OCI-LY7 (cell line): Measurements from ENCODE around the gene FANCC. TPM values are rescaled to one million over a fixed set of nuclear protein-coding genes. Genes with fewer than 3 reads are reported as not detected.

Source experiments
- BruUV-seq: library from RNA; stranded (reverse); fragments of 400-500 nt; replicated peaks from 2 replicates; lab custom pipeline; 2021; lab: Mats Ljungman, UMichigan
- CTCF ChIA-PET: fragments of 300-600 bp; sonication (Branson Sonifier 250); formaldehyde crosslinking; loops from one replicate; lab custom pipeline; 2022; ENCODE audit warnings: antibody characterized with exemption; ENCODE audit not compliant: unreplicated experiment; lab: Charles Lee
- POLR2A ChIA-PET: fragments of 300-600 bp; sonication (Branson Sonifier 250); formaldehyde crosslinking; loops from one replicate; lab custom pipeline; 2022; ENCODE audit warnings: antibody characterized with exemption; lab: Charles Lee
- DNase-seq: peaks from one replicate; pipeline ENCODE4 v3.0.0-alpha.2; 2015; ENCODE audit warnings: low spot score
- H2AFZ ChIP-seq: fragments of 200-600 bp; sonication (generic), shearing (Covaris generic); 2 replicates; pipeline ENCODE4 v1.6.1; 2014; ENCODE audit warnings: mild to moderate bottlenecking, antibody characterized with exemption, low read length, moderate library complexity
- H3K27ac ChIP-seq: fragments of 200-600 bp; sonication (generic); 2 replicates; pipeline ENCODE4 v1.5.1; 2014; ENCODE audit warnings: mixed run types, low read depth, mild to moderate bottlenecking, moderate library complexity, low read length, inconsistent platforms; ENCODE audit not compliant: poor library complexity, severe bottlenecking
- H3K36me3 ChIP-seq: fragments of 200-600 bp; sonication (generic); 2 replicates; pipeline ENCODE4 v1.6.1; 2014; ENCODE audit warnings: mild to moderate bottlenecking, antibody characterized with exemption, low read length, moderate library complexity, mixed read lengths; ENCODE audit not compliant: insufficient read depth
- H3K4me1 ChIP-seq: fragments of 200-600 bp; sonication (generic); 2 replicates; pipeline ENCODE4 v1.5.1; 2014; ENCODE audit warnings: mild to moderate bottlenecking, low read length; ENCODE audit not compliant: insufficient read depth, poor library complexity, severe bottlenecking
- H3K4me2 ChIP-seq: fragments of 200-600 bp; sonication (generic); 2 replicates; pipeline ENCODE4 v1.6.1; 2014; ENCODE audit warnings: mild to moderate bottlenecking, low read length
- H3K4me3 ChIP-seq: fragments of 200-600 bp; sonication (generic); 2 replicates; pipeline ENCODE4 v1.5.1; 2014; ENCODE audit warnings: mild to moderate bottlenecking, low read depth, low read length; ENCODE audit not compliant: poor library complexity, severe bottlenecking
- H3K79me2 ChIP-seq: fragments of 200-600 bp; sonication (generic); 2 replicates; pipeline ENCODE4 v1.6.1; 2016; ENCODE audit warnings: low read depth, mild to moderate bottlenecking, low read length, moderate library complexity, mixed read lengths; ENCODE audit not compliant: insufficient read depth
- H3K9me2 ChIP-seq: fragments of 200-600 bp; sonication (generic); 2 replicates; pipeline ENCODE4 v1.6.1; 2016; ENCODE audit warnings: mild to moderate bottlenecking, low read length, mixed read lengths; ENCODE audit not compliant: insufficient read depth
- H3K9me3 ChIP-seq: fragments of 200-600 bp; sonication (generic); 2 replicates; pipeline ENCODE4 v1.6.1; 2014; ENCODE audit warnings: mild to moderate bottlenecking, mixed run types, low read length, mixed read lengths
- H4K20me1 ChIP-seq: fragments of 200-600 bp; sonication (generic); 2 replicates; pipeline ENCODE4 v1.6.1; 2014; ENCODE audit warnings: mild to moderate bottlenecking, antibody characterized with exemption, low read length, moderate library complexity, mixed read lengths; ENCODE audit not compliant: insufficient read depth
- EZH2phosphoT487 ChIP-seq: fragments of 200-600 bp; sonication (generic); IDR thresholded peaks from 2 replicates; pipeline ENCODE4 v1.6.1; 2018; ENCODE audit warnings: low read depth, borderline replicate concordance, mild to moderate bottlenecking, mixed run types, antibody characterized with exemption, low read length, moderate library complexity, mixed read lengths
- intact Hi-C: fragments of 100-400 bp; cut with micrococcal nuclease; formaldehyde crosslinking; loops from one replicate; pipeline ENCODE4 v1.10.0; 2022; ENCODE audit not compliant: unreplicated experiment
- total RNA-seq, 2 experiments: library from RNA; depleted of rRNA in 1 of 2; stranded (reverse); fragments of >200 nt in 1 of 2; shearing (Covaris generic) in 1 of 2; gene quantifications; 2 replicates each; pipeline ENCODE4 v1.2.3, GENCODE V29; 2014 to 2022
- TF ChIP-seq, protein P1 (sequence below): fragments of 200-600 bp; sonication (generic); conservative IDR thresholded peaks from 2 replicates; pipeline ENCODE4 v1.5.1; 2014; ENCODE audit warnings: mild to moderate bottlenecking, antibody characterized with exemption, low read length, moderate library complexity, mixed read lengths

FANCC gene
- total RNA-seq, 2 experiments from 2014 or later = 13.9 to 28.7 TPM

DNA sequence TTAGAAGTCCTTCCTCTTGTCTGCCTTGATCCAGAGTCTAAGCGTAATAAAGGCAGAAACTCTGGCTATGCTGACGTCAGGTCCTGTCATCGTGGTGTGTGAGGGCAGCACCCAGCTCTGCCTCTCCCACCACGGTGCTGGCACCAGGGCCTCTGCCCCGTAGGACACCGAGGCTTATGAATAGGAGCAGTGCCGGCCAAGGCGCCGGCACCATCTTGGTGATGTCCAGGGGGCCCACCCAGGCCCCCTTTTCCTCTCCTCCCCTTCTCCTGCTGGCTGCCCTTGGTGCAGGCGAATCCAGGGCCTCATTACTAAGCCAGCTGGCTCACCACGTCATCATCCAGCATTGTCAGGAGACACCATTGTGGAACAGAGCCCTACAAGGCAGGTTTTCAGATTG lies 252.3 kb downstream of the FANCC start:
- intact Hi-C loops = no loop called here
- no peaks in the 10 kb centered on the region for H3K36me3 ChIP-seq
- no peaks in the 10 kb centered on the region for H3K79me2 ChIP-seq
- H3K27ac ChIP-seq = no peak overlapping the region
- H3K4me1 ChIP-seq = no peaks in the 10 kb centered on the region
- DNase-seq = no peak
- H3K9me2 ChIP-seq = no peaks in the 10 kb centered on the region
- H3K4me2 ChIP-seq = no peak overlapping the region
- H3K9me3 ChIP-seq = no peaks in the 10 kb centered on the region
- no peak for TF ChIP-seq EZH2phosphoT487
- TF ChIP-seq, protein P1, sequence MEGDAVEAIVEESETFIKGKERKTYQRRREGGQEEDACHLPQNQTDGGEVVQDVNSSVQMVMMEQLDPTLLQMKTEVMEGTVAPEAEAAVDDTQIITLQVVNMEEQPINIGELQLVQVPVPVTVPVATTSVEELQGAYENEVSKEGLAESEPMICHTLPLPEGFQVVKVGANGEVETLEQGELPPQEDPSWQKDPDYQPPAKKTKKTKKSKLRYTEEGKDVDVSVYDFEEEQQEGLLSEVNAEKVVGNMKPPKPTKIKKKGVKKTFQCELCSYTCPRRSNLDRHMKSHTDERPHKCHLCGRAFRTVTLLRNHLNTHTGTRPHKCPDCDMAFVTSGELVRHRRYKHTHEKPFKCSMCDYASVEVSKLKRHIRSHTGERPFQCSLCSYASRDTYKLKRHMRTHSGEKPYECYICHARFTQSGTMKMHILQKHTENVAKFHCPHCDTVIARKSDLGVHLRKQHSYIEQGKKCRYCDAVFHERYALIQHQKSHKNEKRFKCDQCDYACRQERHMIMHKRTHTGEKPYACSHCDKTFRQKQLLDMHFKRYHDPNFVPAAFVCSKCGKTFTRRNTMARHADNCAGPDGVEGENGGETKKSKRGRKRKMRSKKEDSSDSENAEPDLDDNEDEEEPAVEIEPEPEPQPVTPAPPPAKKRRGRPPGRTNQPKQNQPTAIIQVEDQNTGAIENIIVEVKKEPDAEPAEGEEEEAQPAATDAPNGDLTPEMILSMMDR = no peak
- no TSS peak for BruUV-seq
- H2AFZ ChIP-seq = no peak overlapping the region
- no peak overlapping the region for H3K4me3 ChIP-seq
- CTCF ChIA-PET = no interaction called here
- POLR2A ChIA-PET = no interaction called here
- H4K20me1 ChIP-seq = no peaks in the 10 kb centered on the region

DNA sequence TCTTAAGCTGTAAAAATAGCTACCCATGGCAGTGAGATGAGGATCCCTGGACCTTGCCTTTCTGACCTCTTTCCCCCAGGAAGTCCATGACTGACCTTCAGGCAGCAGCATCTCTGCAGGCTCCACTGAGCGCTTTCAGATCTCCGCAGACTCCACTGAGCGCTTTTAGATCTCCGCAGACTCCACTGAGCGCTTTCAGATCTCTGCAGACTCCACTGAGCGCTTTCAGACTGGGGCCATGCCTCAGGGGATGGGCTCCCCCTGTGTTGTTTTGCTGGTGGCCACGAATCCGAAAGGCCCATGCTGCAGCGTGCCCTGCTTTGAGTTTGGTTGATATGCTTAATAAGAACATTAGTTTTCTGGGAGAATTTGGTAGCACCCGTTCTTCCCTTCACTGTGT lies 254.2 kb downstream of the FANCC start:
- no peak for DNase-seq
- Histone ChIP-seq H3K36me3 (no peaks in the 10 kb centered on the region), H3K27ac (no peak overlapping the region), H3K9me2 (no peaks in the 10 kb centered on the region), H3K4me3 (no peak overlapping the region), H3K4me2 (no peak overlapping the region), H4K20me1 (no peaks in the 10 kb centered on the region), H3K79me2 (no peaks in the 10 kb centered on the region), H3K9me3 (no peaks in the 10 kb centered on the region), H3K4me1 (no peaks in the 10 kb centered on the region), H2AFZ (no peak overlapping the region)
- CTCF ChIA-PET = no interaction called here
- POLR2A ChIA-PET = no interaction called here
- no TSS peak for BruUV-seq
- intact Hi-C loops = no loop called here
- TF ChIP-seq EZH2phosphoT487 = no peak
- TF ChIP-seq, protein P1 = no peak

DNA sequence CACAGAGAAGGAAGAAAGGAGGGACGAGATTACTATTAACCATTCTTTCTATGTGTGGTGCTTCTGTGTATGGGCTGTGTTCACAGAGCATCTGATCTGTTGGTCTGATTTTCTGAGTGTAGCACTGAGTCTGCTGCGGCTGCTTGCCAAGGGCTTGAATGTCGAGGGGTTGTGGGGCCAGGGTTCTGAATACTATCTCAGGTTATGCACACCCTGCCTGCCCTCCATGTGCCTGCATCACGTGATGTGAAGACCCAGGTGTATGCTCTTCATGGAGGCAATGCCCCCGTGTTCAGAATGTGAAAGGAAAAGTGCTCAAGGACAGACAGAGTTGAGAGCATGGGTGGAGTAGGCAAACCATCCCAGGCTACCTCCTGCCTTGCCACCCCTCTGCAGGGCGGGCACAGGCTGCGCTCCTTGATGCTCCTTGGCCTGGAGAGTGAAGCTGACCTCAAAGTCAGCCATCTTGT lies 254.9 kb downstream of the FANCC start:
- Histone ChIP-seq H3K4me3 (no peak overlapping the region), H4K20me1 (no peaks in the 10 kb centered on the region), H3K9me3 (no peaks in the 10 kb centered on the region), H3K79me2 (no peaks in the 10 kb centered on the region), H3K27ac (no peak overlapping the region), H2AFZ (no peak overlapping the region), H3K4me2 (no peak overlapping the region), H3K36me3 (no peaks in the 10 kb centered on the region), H3K9me2 (no peaks in the 10 kb centered on the region), H3K4me1 (no peaks in the 10 kb centered on the region)
- no peak for DNase-seq
- BruUV-seq = no TSS peak
- POLR2A ChIA-PET = no interaction called here
- CTCF ChIA-PET = no interaction called here
- intact Hi-C loops = no loop called here
- no peak for TF ChIP-seq EZH2phosphoT487
- TF ChIP-seq, protein P1 = no peak
